Ovary (tissue), 9 donors: Measurements from ENCODE around the gene LRRC4. TPM values are rescaled to one million over a fixed set of nuclear protein-coding genes. Genes with fewer than 3 reads are reported as not detected.

Source experiments
- DNase-seq, 5 donors: peaks; one replicate each; pipeline ENCODE4 v3.0.0-alpha.2; 2019 to 2020
- H3K27ac ChIP-seq, 2 donors: fragments of 200-600 bp; one replicate each; pipeline versions ENCODE4 v1.5.1 to v1.8.0; 2019 to 2022
- H3K27me3 ChIP-seq: fragments of 200-600 bp; one replicate; pipeline ENCODE4 v1.8.0; 2022
- H3K36me3 ChIP-seq: fragments of 200-600 bp; sonication (generic); one replicate; pipeline ENCODE4 v1.5.1; 2019
- H3K4me1 ChIP-seq: one replicate; pipeline ENCODE4 v1.8.1; 2013; ENCODE audit warnings: mild to moderate bottlenecking, moderate library complexity; ENCODE audit not compliant: insufficient read depth
- H3K4me3 ChIP-seq: fragments of 200-600 bp; sonication (generic); one replicate; pipeline ENCODE4 v1.5.1; 2017
- H3K9me3 ChIP-seq, 2 donors: fragments of 200-600 bp in 1 of 2; sonication (generic) in 1 of 2; one replicate each; pipeline versions ENCODE4 v1.5.1 to v1.8.1; 2013 to 2019; ENCODE audit warnings: mild to moderate bottlenecking in 1 of 2, moderate library complexity in 1 of 2
- CTCF ChIP-seq, 3 donors: fragments of 450-650 bp in 2 of 3; fragments of 200-600 bp in 1 of 3; IDR thresholded peaks; one replicate each; pipeline versions ENCODE4 v1.5.1 to v1.8.0; 2016 to 2022; ENCODE audit warnings: antibody characterized with exemption in 3 of 3, mild to moderate bottlenecking in 1 of 3
- EP300 ChIP-seq: sonication (generic); formaldehyde crosslinking; IDR thresholded peaks from one replicate; pipeline ENCODE4 v1.6.1; 2017; ENCODE audit warnings: antibody characterized with exemption
- POLR2A ChIP-seq: fragments of 450-650 bp; IDR thresholded peaks from one replicate; pipeline ENCODE4 v1.6.1; 2017; ENCODE audit warnings: antibody characterized with exemption, mild to moderate bottlenecking, moderate library complexity
- WGBS, 3 donors: extraction: QIAGEN DNeasy Blood & Tissue Kit in 1 of 3; methylation state at CpG; one replicate each; pipeline versions ENCODE4 v1.1.5 to v1.1.7; 2013 to 2017; 5-methylcytosine and 5-hydroxymethylcytosine counted together
- intact Hi-C, 4 donors: fragments of 100-400 bp; cut with DNase I; formaldehyde crosslinking; loops; one replicate each; pipeline versions ENCODE4 v1.11.0 to v1.15.1; 2022 to 2023
- polyA plus RNA-seq, 2 donors: library from polyadenylated mRNA; stranded (reverse); fragments of 200-250 nt in 1 of 2; fragments of 350-450 nt in 1 of 2; fragmentation: Illumina TruSeq in 1 of 2; extraction: RNeasy Lipid Tissue Mini Kit (QIAGEN cat#74804) in 1 of 2; gene quantifications; one replicate each; pipeline ENCODE4 v1.2.3, GENCODE V29; 2013 to 2014
- total RNA-seq, 7 donors: library from RNA; depleted of rRNA in 2 of 7; stranded (reverse); fragments of >200 nt in 2 of 7; fragmentation: NEBNext Ultra II Directional in 3 of 7; extraction: Animal tissue kit (Norgen Biotek cat#: 25700) in 3 of 7; gene quantifications; one replicate each; pipeline versions ENCODE4 v1.1.0 to v1.2.4, GENCODE V29; 2016 to 2023
- donor health status: DM: no; HTN: no; CAD: no; lungs with moderate emphysema.
- donor health status: DM: no; HTN: no; CAD: no.
- donor health status: Bipolar disorder and iron deficiency.
- donor health status: DM: yes; HTN: yes; CAD: no.
- donor health status: DM: no; HTN: no; CAD: no.
- donor health status: DM: yes; HTN: yes; CAD: no.

LRRC4 gene
- total and polyA plus RNA-seq, 9 donors = 0.72 to 16.7 (median 4.6) TPM

GRCh38 chr7:128000854-128001265 lies 30.4 kb downstream of the LRRC4 start:
- Histone ChIP-seq H3K36me3 (no peaks in the 10 kb centered on the region), H3K27me3 (no peaks in the 10 kb centered on the region), H3K9me3 (no peaks in the 10 kb centered on the region), H3K4me3 (no peak overlapping the region), H3K4me1 (peaks cover 18% of the 10 kb centered on the region), H3K27ac (no peak overlapping the region)
- no peak for DNase-seq
- intact Hi-C loops = no loop called here
- TF ChIP-seq EP300 (no peak), CTCF (IDR thresholded peaks at IDR 0.05) (no peak), POLR2A (no peak)
- 27 to 50% (median 30%) methylated on average over 6 of the region's 6 CpGs for WGBS, 3 donors

- 95 to 100% (median 100%) methylated on average over 1 of the region's 1 CpG for WGBS, 3 donors
- no peaks in the 10 kb centered on the region for H3K27me3 ChIP-seq
- TF ChIP-seq CTCF (IDR thresholded peaks at IDR 0.05) (no peak), POLR2A (no peak), EP300 (no peak)
- H3K36me3 ChIP-seq = no peaks in the 10 kb centered on the region
- no peaks in the 10 kb centered on the region for H3K9me3 ChIP-seq
- intact Hi-C loops = no loop called here
- H3K4me1 ChIP-seq = peaks cover 20% of the 10 kb centered on the region
- no peak for DNase-seq
- no peak overlapping the region for H3K4me3 ChIP-seq
- no peak overlapping the region for H3K27ac ChIP-seq
These were observed 31.2 kb downstream of the LRRC4 start for GRCh38 chr7:128000048-128000447.

- intact Hi-C loops = loop anchor here in 1 of 4 donors (5.0 kb wide), 1 partner anchor 126 kb away; no protein-coding TSS in a partner anchor
- no peaks in the 10 kb centered on the region for H3K27me3 ChIP-seq
- H3K4me1 ChIP-seq = peaks cover 24% of the 10 kb centered on the region
- H3K27ac ChIP-seq = no peak overlapping the region
- TF ChIP-seq CTCF (IDR thresholded peaks at IDR 0.05) = no peak
- TF ChIP-seq EP300 = no peak
- no peak for TF ChIP-seq POLR2A
- H3K4me3 ChIP-seq = no peak overlapping the region
- DNase-seq = no peak
- WGBS, 3 donors = 53 to 75% (median 54%) methylated on average over 2 of the region's 2 CpGs
- no peaks in the 10 kb centered on the region for H3K36me3 ChIP-seq
- H3K9me3 ChIP-seq = no peaks in the 10 kb centered on the region
These were observed 32.6 kb downstream of the LRRC4 start for GRCh38 chr7:127998671-127999070.

GRCh38 chr7:127997226-127997922 lies 33.9 kb downstream of the LRRC4 start:
- no peak overlapping the region for H3K4me3 ChIP-seq
- H3K36me3 ChIP-seq = no peaks in the 10 kb centered on the region
- no peaks in the 10 kb centered on the region for H3K27me3 ChIP-seq
- WGBS, 3 donors = 61 to 78% (median 63%) methylated on average over 4 of the region's 4 CpGs
- no peak overlapping the region for H3K27ac ChIP-seq
- H3K9me3 ChIP-seq = no peaks in the 10 kb centered on the region
- TF ChIP-seq CTCF (IDR thresholded peaks at IDR 0.05) = no peak
- TF ChIP-seq EP300 = no peak
- TF ChIP-seq POLR2A = no peak
- intact Hi-C loops = loop anchor here in 1 of 4 donors (5.0 kb wide), 1 partner anchor 125 kb away; no protein-coding TSS in a partner anchor
- H3K4me1 ChIP-seq = peaks cover 24% of the 10 kb centered on the region
- no peak for DNase-seq
